Measurements from ENCODE around the gene HK1.

DNA sequence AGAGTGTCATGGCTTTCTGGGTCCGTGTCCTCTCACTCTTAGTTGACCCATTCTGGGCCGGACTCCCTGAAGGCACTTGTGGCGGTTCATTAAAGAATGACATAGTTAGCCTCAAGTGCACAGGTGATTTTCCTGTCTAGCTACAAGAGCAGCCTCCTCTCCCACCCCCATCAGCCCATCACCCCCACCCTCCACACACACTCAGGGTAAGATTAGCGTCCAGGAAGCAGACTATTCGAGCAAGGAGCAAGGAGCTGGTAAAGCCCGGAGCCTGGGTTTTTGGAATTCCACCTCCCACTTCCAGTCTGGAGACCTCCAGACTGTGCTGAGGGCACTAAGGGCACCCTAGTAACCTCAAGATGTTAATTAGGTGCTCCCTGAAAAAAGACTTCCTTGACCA is 98.9 kb downstream of the HK1 start:
- TF ChIP-seq, protein P1, sequence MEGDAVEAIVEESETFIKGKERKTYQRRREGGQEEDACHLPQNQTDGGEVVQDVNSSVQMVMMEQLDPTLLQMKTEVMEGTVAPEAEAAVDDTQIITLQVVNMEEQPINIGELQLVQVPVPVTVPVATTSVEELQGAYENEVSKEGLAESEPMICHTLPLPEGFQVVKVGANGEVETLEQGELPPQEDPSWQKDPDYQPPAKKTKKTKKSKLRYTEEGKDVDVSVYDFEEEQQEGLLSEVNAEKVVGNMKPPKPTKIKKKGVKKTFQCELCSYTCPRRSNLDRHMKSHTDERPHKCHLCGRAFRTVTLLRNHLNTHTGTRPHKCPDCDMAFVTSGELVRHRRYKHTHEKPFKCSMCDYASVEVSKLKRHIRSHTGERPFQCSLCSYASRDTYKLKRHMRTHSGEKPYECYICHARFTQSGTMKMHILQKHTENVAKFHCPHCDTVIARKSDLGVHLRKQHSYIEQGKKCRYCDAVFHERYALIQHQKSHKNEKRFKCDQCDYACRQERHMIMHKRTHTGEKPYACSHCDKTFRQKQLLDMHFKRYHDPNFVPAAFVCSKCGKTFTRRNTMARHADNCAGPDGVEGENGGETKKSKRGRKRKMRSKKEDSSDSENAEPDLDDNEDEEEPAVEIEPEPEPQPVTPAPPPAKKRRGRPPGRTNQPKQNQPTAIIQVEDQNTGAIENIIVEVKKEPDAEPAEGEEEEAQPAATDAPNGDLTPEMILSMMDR (IDR thresholded peaks at IDR 0.05; ENCODE audit: low read depth, low read length, missing input control): no peak
- TF ChIP-seq JUND (IDR thresholded peaks at IDR 0.05) (no peak), RAD21 (IDR thresholded peaks at IDR 0.05) (no peak), NR2F2 (IDR thresholded peaks at IDR 0.05) (no peak), HNF4G (IDR thresholded peaks at IDR 0.05) (no peak), RXRA (IDR thresholded peaks at IDR 0.05) (no peak), EGR1 (IDR thresholded peaks at IDR 0.05; ENCODE audit: low read depth in 2 of 2) (no peak), SP1 (IDR thresholded peaks at IDR 0.05) (no peak), YY1 (IDR thresholded peaks at IDR 0.05) (no peak)
- TF ChIP-seq, protein P2, sequence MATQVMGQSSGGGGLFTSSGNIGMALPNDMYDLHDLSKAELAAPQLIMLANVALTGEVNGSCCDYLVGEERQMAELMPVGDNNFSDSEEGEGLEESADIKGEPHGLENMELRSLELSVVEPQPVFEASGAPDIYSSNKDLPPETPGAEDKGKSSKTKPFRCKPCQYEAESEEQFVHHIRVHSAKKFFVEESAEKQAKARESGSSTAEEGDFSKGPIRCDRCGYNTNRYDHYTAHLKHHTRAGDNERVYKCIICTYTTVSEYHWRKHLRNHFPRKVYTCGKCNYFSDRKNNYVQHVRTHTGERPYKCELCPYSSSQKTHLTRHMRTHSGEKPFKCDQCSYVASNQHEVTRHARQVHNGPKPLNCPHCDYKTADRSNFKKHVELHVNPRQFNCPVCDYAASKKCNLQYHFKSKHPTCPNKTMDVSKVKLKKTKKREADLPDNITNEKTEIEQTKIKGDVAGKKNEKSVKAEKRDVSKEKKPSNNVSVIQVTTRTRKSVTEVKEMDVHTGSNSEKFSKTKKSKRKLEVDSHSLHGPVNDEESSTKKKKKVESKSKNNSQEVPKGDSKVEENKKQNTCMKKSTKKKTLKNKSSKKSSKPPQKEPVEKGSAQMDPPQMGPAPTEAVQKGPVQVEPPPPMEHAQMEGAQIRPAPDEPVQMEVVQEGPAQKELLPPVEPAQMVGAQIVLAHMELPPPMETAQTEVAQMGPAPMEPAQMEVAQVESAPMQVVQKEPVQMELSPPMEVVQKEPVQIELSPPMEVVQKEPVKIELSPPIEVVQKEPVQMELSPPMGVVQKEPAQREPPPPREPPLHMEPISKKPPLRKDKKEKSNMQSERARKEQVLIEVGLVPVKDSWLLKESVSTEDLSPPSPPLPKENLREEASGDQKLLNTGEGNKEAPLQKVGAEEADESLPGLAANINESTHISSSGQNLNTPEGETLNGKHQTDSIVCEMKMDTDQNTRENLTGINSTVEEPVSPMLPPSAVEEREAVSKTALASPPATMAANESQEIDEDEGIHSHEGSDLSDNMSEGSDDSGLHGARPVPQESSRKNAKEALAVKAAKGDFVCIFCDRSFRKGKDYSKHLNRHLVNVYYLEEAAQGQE (IDR thresholded peaks at IDR 0.05): no peak
- TF ChIP-seq, protein P3, sequence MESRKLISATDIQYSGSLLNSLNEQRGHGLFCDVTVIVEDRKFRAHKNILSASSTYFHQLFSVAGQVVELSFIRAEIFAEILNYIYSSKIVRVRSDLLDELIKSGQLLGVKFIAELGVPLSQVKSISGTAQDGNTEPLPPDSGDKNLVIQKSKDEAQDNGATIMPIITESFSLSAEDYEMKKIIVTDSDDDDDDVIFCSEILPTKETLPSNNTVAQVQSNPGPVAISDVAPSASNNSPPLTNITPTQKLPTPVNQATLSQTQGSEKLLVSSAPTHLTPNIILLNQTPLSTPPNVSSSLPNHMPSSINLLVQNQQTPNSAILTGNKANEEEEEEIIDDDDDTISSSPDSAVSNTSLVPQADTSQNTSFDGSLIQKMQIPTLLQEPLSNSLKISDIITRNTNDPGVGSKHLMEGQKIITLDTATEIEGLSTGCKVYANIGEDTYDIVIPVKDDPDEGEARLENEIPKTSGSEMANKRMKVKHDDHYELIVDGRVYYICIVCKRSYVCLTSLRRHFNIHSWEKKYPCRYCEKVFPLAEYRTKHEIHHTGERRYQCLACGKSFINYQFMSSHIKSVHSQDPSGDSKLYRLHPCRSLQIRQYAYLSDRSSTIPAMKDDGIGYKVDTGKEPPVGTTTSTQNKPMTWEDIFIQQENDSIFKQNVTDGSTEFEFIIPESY (IDR thresholded peaks at IDR 0.05): no peak
- TF ChIP-seq, protein P4, sequence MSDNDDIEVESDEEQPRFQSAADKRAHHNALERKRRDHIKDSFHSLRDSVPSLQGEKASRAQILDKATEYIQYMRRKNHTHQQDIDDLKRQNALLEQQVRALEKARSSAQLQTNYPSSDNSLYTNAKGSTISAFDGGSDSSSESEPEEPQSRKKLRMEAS (IDR thresholded peaks at IDR 0.05): no peak
- TF ChIP-seq, protein P5, sequence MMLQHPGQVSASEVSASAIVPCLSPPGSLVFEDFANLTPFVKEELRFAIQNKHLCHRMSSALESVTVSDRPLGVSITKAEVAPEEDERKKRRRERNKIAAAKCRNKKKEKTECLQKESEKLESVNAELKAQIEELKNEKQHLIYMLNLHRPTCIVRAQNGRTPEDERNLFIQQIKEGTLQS (IDR thresholded peaks at IDR 0.05): no peak

Data from liver (tissue), 3 donors.